Measurements from ENCODE around the gene HTR1A.

GRCh38 chr5:63953217-63953616, 9.0 kb downstream of the HTR1A start:
- no peak for TF ChIP-seq YY1 (IDR thresholded peaks at IDR 0.05; ENCODE audit: insufficient read depth, insufficient read length)
- TF ChIP-seq ZNF274 (IDR thresholded peaks at IDR 0.05; ENCODE audit: low read depth, low read length), result no peak

Data from NT2/D1 (cell line).